IPS-NIHi7 (cell line): ENCODE measurements around the gene DUSP1.
"Not testable (repeated sequence)": the region's sequence is repeated elsewhere in the genome, so short reads cannot be mapped to it uniquely, and the experiment has no call there.

Source experiments
- DNase-seq: peaks from one replicate; pipeline ENCODE4 v3.0.0; 2012; ENCODE audit warnings: mixed read lengths; ENCODE audit errors: extremely low spot score

Gene DUSP1

GRCh38 chr5:172797771-172798191 is 26.8 kb upstream of the DUSP1 start:
- DNase-seq, result no peak

GRCh38 chr5:172796306-172796705 is 25.3 kb upstream of the DUSP1 start:
- no peak for DNase-seq

- no peak for DNase-seq
Observed at GRCh38 chr5:172795318-172795977, 24.5 kb upstream of the DUSP1 start.

GRCh38 chr5:172793577-172794488 is 22.8 kb upstream of the DUSP1 start:
- DNase-seq, result no peak

GRCh38 chr5:172792701-172793570 is 21.9 kb upstream of the DUSP1 start:
- DNase-seq, result no peak

GRCh38 chr5:172791726-172792445 is 20.9 kb upstream of the DUSP1 start:
- DNase-seq, result no peak

- no peak for DNase-seq
Observed at GRCh38 chr5:172791286-172791685, 20.3 kb upstream of the DUSP1 start.

GRCh38 chr5:172790496-172790889 is 19.5 kb upstream of the DUSP1 start:
- no peak for DNase-seq

- no peak for DNase-seq
Observed at GRCh38 chr5:172789687-172790495, 18.9 kb upstream of the DUSP1 start.

- DNase-seq, result peak; percentile 45
Observed at GRCh38 chr5:172788771-172789686, 18.0 kb upstream of the DUSP1 start.

- not testable (repeated sequence) for DNase-seq
Observed at GRCh38 chr5:172787538-172787937, 16.5 kb upstream of the DUSP1 start.

- DNase-seq, result no peak
Observed at GRCh38 chr5:172786736-172787462, 15.9 kb upstream of the DUSP1 start.

GRCh38 chr5:172785429-172786088 is 14.6 kb upstream of the DUSP1 start:
- no peak for DNase-seq

- not testable (repeated sequence) for DNase-seq
Observed at GRCh38 chr5:172784162-172784561, 13.2 kb upstream of the DUSP1 start.

- DNase-seq, result not testable (repeated sequence)
Observed at GRCh38 chr5:172783319-172783718, 12.3 kb upstream of the DUSP1 start.

GRCh38 chr5:172782169-172783039 is 11.4 kb upstream of the DUSP1 start:
- no peak for DNase-seq

GRCh38 chr5:172779691-172780341 is 8.8 kb upstream of the DUSP1 start:
- DNase-seq, result no peak
